Breast epithelium (tissue), 4 donors: ENCODE results near the gene TSC1. TPM values are rescaled to one million over a fixed set of nuclear protein-coding genes. Genes with fewer than 3 reads are reported as not detected.

Experiments used
- DNase-seq, 2 donors: peaks; one replicate each; pipeline ENCODE4 v3.0.0-alpha.2; 2019; ENCODE audit warnings: low spot score in 2 of 2
- H3K27ac ChIP-seq, 2 donors: fragments of 200-600 bp; sonication (generic) in 1 of 2; one replicate each; pipeline ENCODE4 v1.5.1; 2016 to 2019; ENCODE audit warnings: mild to moderate bottlenecking in 1 of 2
- H3K27me3 ChIP-seq, 2 donors: fragments of 200-600 bp; sonication (generic) in 1 of 2; one replicate each; pipeline versions ENCODE4 v1.5.1 to v1.6.0; 2017 to 2019; ENCODE audit warnings: control low read depth in 1 of 2, mild to moderate bottlenecking in 1 of 2
- H3K36me3 ChIP-seq: fragments of 200-600 bp; one replicate; pipeline ENCODE4 v1.5.1; 2019
- H3K4me1 ChIP-seq, 2 donors: fragments of 200-600 bp; sonication (generic); one replicate each; pipeline ENCODE4 v1.5.1; 2016 to 2019; ENCODE audit warnings: control low read depth in 1 of 2
- H3K4me3 ChIP-seq, 3 donors: fragments of 200-600 bp; sonication (generic); 1 replicate in 2 of 3; 2 replicates in 1 of 3; pipeline ENCODE4 v1.5.1; 2016 to 2019; ENCODE audit warnings: mild to moderate bottlenecking in 3 of 3, moderate library complexity in 2 of 3
- H3K9me3 ChIP-seq, 2 donors: fragments of 200-600 bp; sonication (generic) in 1 of 2; one replicate each; pipeline ENCODE4 v1.5.1; 2016 to 2019; ENCODE audit warnings: control low read depth in 1 of 2
- CTCF ChIP-seq, 3 donors: fragments of 450-650 bp; IDR thresholded peaks; one replicate each; pipeline ENCODE4 v1.5.1; 2016 to 2017; ENCODE audit warnings: antibody characterized with exemption in 3 of 3, mild to moderate bottlenecking in 3 of 3, moderate library complexity in 3 of 3
- POLR2A ChIP-seq: fragments of 450-650 bp; IDR thresholded peaks from one replicate; pipeline ENCODE4 v1.6.1; 2016; ENCODE audit warnings: antibody characterized with exemption, mild to moderate bottlenecking, moderate library complexity
- POLR2AphosphoS5 ChIP-seq, 3 donors: sonication (generic); formaldehyde crosslinking; IDR thresholded peaks; one replicate each; pipeline ENCODE4 v1.6.1; 2017; ENCODE audit warnings: antibody characterized with exemption in 3 of 3
- intact Hi-C: fragments of 100-400 bp; cut with DNase I; formaldehyde crosslinking; loops from one replicate; pipeline ENCODE4 v1.15.1; 2023; ENCODE audit warnings: low total_unique reads
- total RNA-seq, 3 donors: library from RNA; depleted of rRNA; stranded (reverse); fragments of >200 nt; gene quantifications; one replicate each; pipeline ENCODE4 v1.1.0, GENCODE V29; 2016

TSC1 gene
- total RNA-seq, 3 donors from 2014 or later = 38.1 to 61.9 (median 48.2) TPM

- no peak for DNase-seq
- peak overlapping the region; percentile 91 to 92 for H3K27ac ChIP-seq
- H3K4me3 ChIP-seq = peak overlapping the region in 2 of 3 donors; percentile 76 to 91
- peaks cover 3 to 5% of the 10 kb centered on the region in 2 donors for H3K4me1 ChIP-seq
- intact Hi-C loops = no loop called here
- no peak for TF ChIP-seq POLR2A
- no peak for TF ChIP-seq POLR2AphosphoS5 (IDR thresholded peaks at IDR 0.05)
- no peak for TF ChIP-seq CTCF (IDR thresholded peaks at IDR 0.05)
- H3K36me3 ChIP-seq = no peaks in the 10 kb centered on the region
- no peaks in the 10 kb centered on the region for H3K27me3 ChIP-seq
- H3K9me3 ChIP-seq = no peaks in the 10 kb centered on the region
Measured at GRCh38 chr9:132879457-132880323, 64.7 kb downstream of the TSC1 start.

DNA sequence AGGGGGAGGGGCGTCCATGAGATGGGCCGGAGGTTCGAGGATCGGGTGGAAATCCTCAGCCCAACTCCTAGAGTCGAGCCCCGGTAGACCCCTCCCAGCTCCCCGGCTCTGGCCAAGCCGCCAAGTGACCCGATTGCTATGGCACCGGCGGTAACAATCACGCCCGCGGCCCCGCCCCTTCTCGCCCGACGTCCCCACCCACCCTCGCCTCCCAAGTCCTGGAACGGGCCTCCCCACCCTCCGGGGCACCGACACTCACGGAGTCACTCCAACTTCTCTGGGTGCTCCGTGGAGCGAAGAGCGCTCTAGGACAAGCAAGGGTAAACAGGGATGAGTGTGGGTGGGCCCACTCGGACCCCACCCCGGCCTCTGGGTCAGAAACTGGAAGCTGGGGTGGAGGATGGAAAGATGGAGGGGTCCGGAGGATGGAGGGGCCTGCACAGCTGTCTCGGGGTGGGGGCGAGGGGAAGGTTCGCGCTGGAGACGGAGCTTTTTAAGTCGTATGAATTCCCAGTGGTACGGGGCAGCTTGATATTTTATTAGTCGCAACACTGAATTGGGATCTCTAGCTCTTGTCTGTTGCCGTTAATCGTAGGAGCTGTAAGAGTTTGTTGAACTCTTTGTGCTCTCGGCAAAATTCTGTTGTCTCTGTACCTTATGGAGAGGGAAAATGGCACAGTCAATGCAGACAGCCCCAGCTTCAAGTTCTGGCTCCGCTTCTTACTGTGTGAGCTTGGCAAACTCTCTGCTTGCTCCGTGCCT is 65.5 kb downstream of the TSC1 start, which contains the start of gene SPACA9:
SPACA9 (plus strand) TSS at position 204 of the 762 bp plus-strand sequence. CDS start 5,050 bp downstream, outside the sequence.
- Histone ChIP-seq H3K9me3 (no peaks in the 10 kb centered on the region), H3K27ac (peak within 1 kb of the TSS; percentile 91 to 92), H3K27me3 (no peaks in the 10 kb centered on the region), H3K4me3 (peak within 1 kb of the TSS; percentile 65 to 91 (median 76)), H3K4me1 (peaks cover 3 to 5% of the 10 kb centered on the region in 2 donors), H3K36me3 (no peaks in the 10 kb centered on the region)
- DNase-seq = peak; percentile 54 to 73
- TF ChIP-seq POLR2AphosphoS5 (IDR thresholded peaks at IDR 0.05) (no peak), CTCF (IDR thresholded peaks at IDR 0.05) (no peak), POLR2A (no peak)
- intact Hi-C loops = no loop called here

- Histone ChIP-seq H3K9me3 (no peaks in the 10 kb centered on the region), H3K36me3 (no peaks in the 10 kb centered on the region), H3K27me3 (no peaks in the 10 kb centered on the region), H3K27ac (peak within 1 kb of the TSS; percentile 91 to 92), H3K4me3 (peak within 1 kb of the TSS; percentile 65 to 91 (median 76)), H3K4me1 (peaks cover 3 to 5% of the 10 kb centered on the region in 2 donors)
- intact Hi-C loops = no loop called here
- TF ChIP-seq POLR2AphosphoS5 (IDR thresholded peaks at IDR 0.05) (peak in 2 of 3 donors; percentile 54 to 75), CTCF (IDR thresholded peaks at IDR 0.05) (no peak), POLR2A (no peak)
- peak; percentile 46 to 70 for DNase-seq
Measured at GRCh38 chr9:132877824-132878694, 66.4 kb downstream of the TSC1 start, which contains the start of gene AK8. TSS of gene AK8 (minus strand) at chr9:132878284. CDS start at chr9:132878255, 29 bp downstream.

GRCh38 chr9:132877458-132877823 is 67.0 kb downstream of the TSC1 start:
- Histone ChIP-seq H3K27ac (peak overlapping the region; percentile 91 to 92), H3K4me1 (peaks cover 3 to 5% of the 10 kb centered on the region in 2 donors), H3K4me3 (peak overlapping the region; percentile 65 to 91 (median 76)), H3K36me3 (no peaks in the 10 kb centered on the region), H3K27me3 (no peaks in the 10 kb centered on the region), H3K9me3 (no peaks in the 10 kb centered on the region)
- no peak for DNase-seq
- intact Hi-C loops = no loop called here
- TF ChIP-seq POLR2A = no peak
- TF ChIP-seq CTCF (IDR thresholded peaks at IDR 0.05) = no peak
- no peak for TF ChIP-seq POLR2AphosphoS5 (IDR thresholded peaks at IDR 0.05)
